Liver (tissue), 9 donors: Measurements from ENCODE around the gene AQP12A. TPM values are rescaled to one million over a fixed set of nuclear protein-coding genes. Genes with fewer than 3 reads are reported as not detected.

Experiments
- DNase-seq: peaks from one replicate; pipeline ENCODE4 v3.0.0-alpha.2; 2017; ENCODE audit warnings: low spot score
- H3K27ac ChIP-seq, 2 donors: one replicate each; pipeline ENCODE4 v1.7.0; 2013; ENCODE audit warnings: inconsistent platforms in 2 of 2, low read length in 2 of 2, control low read depth in 1 of 2, low read depth in 1 of 2, mild to moderate bottlenecking in 1 of 2
- H3K27me3 ChIP-seq, 4 donors: one replicate each; pipeline versions ENCODE4 v1.6.1 to v1.7.0; 2013; ENCODE audit warnings: low read length in 3 of 4, inconsistent platforms in 1 of 4, mild to moderate bottlenecking in 1 of 4, moderate library complexity in 1 of 4; ENCODE audit not compliant: control insufficient read depth in 4 of 4, insufficient read depth in 4 of 4
- H3K36me3 ChIP-seq, 4 donors: one replicate each; pipeline versions ENCODE4 v1.6.1 to v1.7.0; 2013; ENCODE audit warnings: low read length in 3 of 4, mild to moderate bottlenecking in 3 of 4, low read depth in 1 of 4, moderate library complexity in 1 of 4; ENCODE audit not compliant: control insufficient read depth in 4 of 4, insufficient read depth in 3 of 4
- H3K4me1 ChIP-seq, 4 donors: one replicate each; pipeline versions ENCODE4 v1.6.1 to v1.7.0; 2013; ENCODE audit warnings: low read length in 3 of 4, mild to moderate bottlenecking in 3 of 4, moderate library complexity in 1 of 4; ENCODE audit not compliant: control insufficient read depth in 4 of 4, insufficient read depth in 4 of 4
- H3K4me3 ChIP-seq, 3 donors: one replicate each; pipeline versions ENCODE4 v1.6.1 to v1.7.0; 2013; ENCODE audit warnings: low read length in 3 of 3, control low read depth in 1 of 3, low read depth in 1 of 3, mild to moderate bottlenecking in 1 of 3
- H3K9ac ChIP-seq, 2 donors: one replicate each; pipeline ENCODE4 v1.7.0; 2013; ENCODE audit warnings: low read length in 2 of 2, mild to moderate bottlenecking in 2 of 2, moderate library complexity in 2 of 2, control low read depth in 1 of 2, low read depth in 1 of 2
- H3K9me3 ChIP-seq, 4 donors: one replicate each; pipeline versions ENCODE4 v1.6.1 to v1.7.0; 2013; ENCODE audit warnings: low read length in 3 of 4; ENCODE audit not compliant: control insufficient read depth in 4 of 4
- EGR1 ChIP-seq, 2 donors: IDR thresholded peaks; 2 replicates each; pipeline ENCODE4 v1.6.1; 2016 to 2018; ENCODE audit warnings: antibody characterized with exemption in 2 of 2, low read depth in 2 of 2
- FOXA1 ChIP-seq: IDR thresholded peaks from 2 replicates; pipeline ENCODE4 v1.6.1; 2016; ENCODE audit warnings: antibody characterized with exemption
- FOXA2 ChIP-seq: IDR thresholded peaks from 2 replicates; pipeline ENCODE4 v1.6.1; 2016; ENCODE audit warnings: antibody characterized with exemption
- GABPA ChIP-seq, 2 donors: IDR thresholded peaks in 1 of 2; conservative IDR thresholded peaks in 1 of 2; 2 replicates each; pipeline ENCODE4 v1.6.1; 2016; ENCODE audit warnings: antibody characterized with exemption in 2 of 2, mild to moderate bottlenecking in 1 of 2, moderate library complexity in 1 of 2
- HNF4A ChIP-seq, 2 donors: conservative IDR thresholded peaks; 2 replicates each; pipeline ENCODE4 v1.6.1; 2016; ENCODE audit warnings: antibody characterized with exemption in 2 of 2, mild to moderate bottlenecking in 2 of 2
- HNF4G ChIP-seq: IDR thresholded peaks from 2 replicates; pipeline ENCODE4 v1.6.1; 2016; ENCODE audit warnings: antibody characterized with exemption
- JUND ChIP-seq, 2 donors: IDR thresholded peaks; 2 replicates each; pipeline ENCODE4 v1.6.1; 2016; ENCODE audit warnings: antibody characterized with exemption in 2 of 2
- NR2F2 ChIP-seq: IDR thresholded peaks from 2 replicates; pipeline ENCODE4 v1.6.1; 2016; ENCODE audit warnings: antibody characterized with exemption
- RAD21 ChIP-seq, 2 donors: IDR thresholded peaks; 2 replicates each; pipeline ENCODE4 v1.6.1; 2016; ENCODE audit warnings: antibody characterized with exemption in 2 of 2, mild to moderate bottlenecking in 2 of 2
- RXRA ChIP-seq, 2 donors: IDR thresholded peaks; 2 replicates each; pipeline ENCODE4 v1.6.1; 2017 to 2018; ENCODE audit warnings: antibody characterized with exemption in 2 of 2, mild to moderate bottlenecking in 1 of 2
- SP1 ChIP-seq: IDR thresholded peaks from 2 replicates; pipeline ENCODE4 v1.6.1; 2018; ENCODE audit warnings: antibody characterized with exemption, mild to moderate bottlenecking
- TAF1 ChIP-seq: conservative IDR thresholded peaks from 2 replicates; pipeline ENCODE4 v1.6.1; 2016; ENCODE audit warnings: antibody characterized with exemption, mild to moderate bottlenecking
- YY1 ChIP-seq: IDR thresholded peaks from 2 replicates; pipeline ENCODE4 v1.6.1; 2016; ENCODE audit warnings: antibody characterized with exemption, mild to moderate bottlenecking
- WGBS: extraction: QIAGEN DNeasy Blood & Tissue Kit; methylation state at CpG from one replicate; pipeline ENCODE4 v1.1.7; 2013; 5-methylcytosine and 5-hydroxymethylcytosine counted together
- polyA plus RNA-seq, 2 donors: library from polyadenylated mRNA; stranded (reverse) in 1 of 2; unstranded in 1 of 2; fragments of 200-250 nt in 1 of 2; fragments of >200 nt in 1 of 2; fragmentation: Nextera tagmentation in 1 of 2; extraction: Ambion mirVana in 1 of 2; gene quantifications; one replicate each; pipeline versions ENCODE4 v1.2.1 to v1.2.3, GENCODE V29; 2013 to 2015
- total RNA-seq, 2 donors: library from RNA; depleted of rRNA; stranded (reverse); fragments of >200 nt; gene quantifications; one replicate each; pipeline ENCODE4 v1.2.3, GENCODE V29; 2014
- TF ChIP-seq, protein P1 (sequence below): IDR thresholded peaks from 2 replicates; pipeline ENCODE4 v1.6.1; 2016; ENCODE audit warnings: antibody characterized with exemption
- TF ChIP-seq, protein P2 (sequence below): IDR thresholded peaks from 2 replicates; pipeline ENCODE4 v1.6.1; 2016; ENCODE audit warnings: antibody characterized with exemption
- TF ChIP-seq, protein P3 (sequence below): IDR thresholded peaks from 2 replicates; pipeline ENCODE4 v1.6.1; 2016; ENCODE audit warnings: antibody characterized with exemption
- TF ChIP-seq, protein P4 (sequence below): IDR thresholded peaks from 2 replicates; pipeline ENCODE4 v1.6.1; 2016; ENCODE audit warnings: antibody characterized with exemption, mild to moderate bottlenecking
- TF ChIP-seq, protein P5 (sequence below): fragments of 150-350 bp; IDR thresholded peaks from 2 replicates; pipeline ENCODE4 v1.5.1; 2017; ENCODE audit warnings: improper control_type of control experiment, low read depth, low read length; ENCODE audit not compliant: missing input control
- donor health status: healthy.
- donor health status: healthy.
- donor health status: healthy.
- donor health status: healthy.
- donor health status: healthy.

AQP12A gene
- total and polyA plus RNA-seq, 4 donors: not detected

DNA sequence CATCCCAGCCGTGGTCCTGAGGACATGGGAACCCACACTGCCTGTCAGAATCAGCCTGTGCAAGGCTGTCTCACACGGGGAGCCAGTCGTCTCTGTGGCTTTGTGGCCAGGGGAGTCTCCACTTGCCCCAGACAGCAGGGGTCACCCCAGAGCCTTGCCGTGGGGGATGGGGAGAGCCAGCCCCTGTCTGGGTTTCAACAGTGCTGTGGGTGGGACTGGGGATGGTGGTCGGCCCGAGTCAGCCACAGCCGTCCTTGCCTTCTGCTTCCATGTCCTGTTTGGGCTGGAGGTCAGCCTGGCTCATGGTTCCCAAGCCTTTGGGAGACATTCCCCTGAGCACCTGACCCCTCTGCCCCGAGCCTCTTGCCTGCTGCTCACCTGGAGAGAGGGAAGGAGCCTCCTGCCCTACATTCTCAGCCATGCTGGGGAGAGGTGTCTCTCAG is 46.8 kb upstream of the AQP12A start:
- TF ChIP-seq RAD21 (IDR thresholded peaks at IDR 0.05) (no peak), HNF4A (conservative IDR thresholded peaks at IDR 0.05) (no peak), HNF4G (no peak), SP1 (no peak), GABPA (IDR thresholded peaks at IDR 0.05 in 1 of 2, conservative IDR thresholded peaks at IDR 0.05 in 1 of 2) (no peak), JUND (IDR thresholded peaks at IDR 0.05) (no peak), TAF1 (no peak), YY1 (no peak), EGR1 (IDR thresholded peaks at IDR 0.05; ENCODE audit: low read depth in 2 of 2) (no peak), RXRA (IDR thresholded peaks at IDR 0.05) (no peak), NR2F2 (no peak), FOXA2 (no peak), FOXA1 (no peak)
- TF ChIP-seq, protein P1, sequence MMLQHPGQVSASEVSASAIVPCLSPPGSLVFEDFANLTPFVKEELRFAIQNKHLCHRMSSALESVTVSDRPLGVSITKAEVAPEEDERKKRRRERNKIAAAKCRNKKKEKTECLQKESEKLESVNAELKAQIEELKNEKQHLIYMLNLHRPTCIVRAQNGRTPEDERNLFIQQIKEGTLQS: no peak
- TF ChIP-seq, protein P2, sequence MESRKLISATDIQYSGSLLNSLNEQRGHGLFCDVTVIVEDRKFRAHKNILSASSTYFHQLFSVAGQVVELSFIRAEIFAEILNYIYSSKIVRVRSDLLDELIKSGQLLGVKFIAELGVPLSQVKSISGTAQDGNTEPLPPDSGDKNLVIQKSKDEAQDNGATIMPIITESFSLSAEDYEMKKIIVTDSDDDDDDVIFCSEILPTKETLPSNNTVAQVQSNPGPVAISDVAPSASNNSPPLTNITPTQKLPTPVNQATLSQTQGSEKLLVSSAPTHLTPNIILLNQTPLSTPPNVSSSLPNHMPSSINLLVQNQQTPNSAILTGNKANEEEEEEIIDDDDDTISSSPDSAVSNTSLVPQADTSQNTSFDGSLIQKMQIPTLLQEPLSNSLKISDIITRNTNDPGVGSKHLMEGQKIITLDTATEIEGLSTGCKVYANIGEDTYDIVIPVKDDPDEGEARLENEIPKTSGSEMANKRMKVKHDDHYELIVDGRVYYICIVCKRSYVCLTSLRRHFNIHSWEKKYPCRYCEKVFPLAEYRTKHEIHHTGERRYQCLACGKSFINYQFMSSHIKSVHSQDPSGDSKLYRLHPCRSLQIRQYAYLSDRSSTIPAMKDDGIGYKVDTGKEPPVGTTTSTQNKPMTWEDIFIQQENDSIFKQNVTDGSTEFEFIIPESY: no peak
- TF ChIP-seq, protein P3, sequence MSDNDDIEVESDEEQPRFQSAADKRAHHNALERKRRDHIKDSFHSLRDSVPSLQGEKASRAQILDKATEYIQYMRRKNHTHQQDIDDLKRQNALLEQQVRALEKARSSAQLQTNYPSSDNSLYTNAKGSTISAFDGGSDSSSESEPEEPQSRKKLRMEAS: no peak
- TF ChIP-seq, protein P4, sequence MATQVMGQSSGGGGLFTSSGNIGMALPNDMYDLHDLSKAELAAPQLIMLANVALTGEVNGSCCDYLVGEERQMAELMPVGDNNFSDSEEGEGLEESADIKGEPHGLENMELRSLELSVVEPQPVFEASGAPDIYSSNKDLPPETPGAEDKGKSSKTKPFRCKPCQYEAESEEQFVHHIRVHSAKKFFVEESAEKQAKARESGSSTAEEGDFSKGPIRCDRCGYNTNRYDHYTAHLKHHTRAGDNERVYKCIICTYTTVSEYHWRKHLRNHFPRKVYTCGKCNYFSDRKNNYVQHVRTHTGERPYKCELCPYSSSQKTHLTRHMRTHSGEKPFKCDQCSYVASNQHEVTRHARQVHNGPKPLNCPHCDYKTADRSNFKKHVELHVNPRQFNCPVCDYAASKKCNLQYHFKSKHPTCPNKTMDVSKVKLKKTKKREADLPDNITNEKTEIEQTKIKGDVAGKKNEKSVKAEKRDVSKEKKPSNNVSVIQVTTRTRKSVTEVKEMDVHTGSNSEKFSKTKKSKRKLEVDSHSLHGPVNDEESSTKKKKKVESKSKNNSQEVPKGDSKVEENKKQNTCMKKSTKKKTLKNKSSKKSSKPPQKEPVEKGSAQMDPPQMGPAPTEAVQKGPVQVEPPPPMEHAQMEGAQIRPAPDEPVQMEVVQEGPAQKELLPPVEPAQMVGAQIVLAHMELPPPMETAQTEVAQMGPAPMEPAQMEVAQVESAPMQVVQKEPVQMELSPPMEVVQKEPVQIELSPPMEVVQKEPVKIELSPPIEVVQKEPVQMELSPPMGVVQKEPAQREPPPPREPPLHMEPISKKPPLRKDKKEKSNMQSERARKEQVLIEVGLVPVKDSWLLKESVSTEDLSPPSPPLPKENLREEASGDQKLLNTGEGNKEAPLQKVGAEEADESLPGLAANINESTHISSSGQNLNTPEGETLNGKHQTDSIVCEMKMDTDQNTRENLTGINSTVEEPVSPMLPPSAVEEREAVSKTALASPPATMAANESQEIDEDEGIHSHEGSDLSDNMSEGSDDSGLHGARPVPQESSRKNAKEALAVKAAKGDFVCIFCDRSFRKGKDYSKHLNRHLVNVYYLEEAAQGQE: no peak
- TF ChIP-seq, protein P5, sequence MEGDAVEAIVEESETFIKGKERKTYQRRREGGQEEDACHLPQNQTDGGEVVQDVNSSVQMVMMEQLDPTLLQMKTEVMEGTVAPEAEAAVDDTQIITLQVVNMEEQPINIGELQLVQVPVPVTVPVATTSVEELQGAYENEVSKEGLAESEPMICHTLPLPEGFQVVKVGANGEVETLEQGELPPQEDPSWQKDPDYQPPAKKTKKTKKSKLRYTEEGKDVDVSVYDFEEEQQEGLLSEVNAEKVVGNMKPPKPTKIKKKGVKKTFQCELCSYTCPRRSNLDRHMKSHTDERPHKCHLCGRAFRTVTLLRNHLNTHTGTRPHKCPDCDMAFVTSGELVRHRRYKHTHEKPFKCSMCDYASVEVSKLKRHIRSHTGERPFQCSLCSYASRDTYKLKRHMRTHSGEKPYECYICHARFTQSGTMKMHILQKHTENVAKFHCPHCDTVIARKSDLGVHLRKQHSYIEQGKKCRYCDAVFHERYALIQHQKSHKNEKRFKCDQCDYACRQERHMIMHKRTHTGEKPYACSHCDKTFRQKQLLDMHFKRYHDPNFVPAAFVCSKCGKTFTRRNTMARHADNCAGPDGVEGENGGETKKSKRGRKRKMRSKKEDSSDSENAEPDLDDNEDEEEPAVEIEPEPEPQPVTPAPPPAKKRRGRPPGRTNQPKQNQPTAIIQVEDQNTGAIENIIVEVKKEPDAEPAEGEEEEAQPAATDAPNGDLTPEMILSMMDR: no peak
- Histone ChIP-seq H3K36me3 (no peaks in the 10 kb centered on the region), H3K9ac (no peak overlapping the region), H3K4me3 (no peak overlapping the region), H3K27me3 (no peaks in the 10 kb centered on the region), H3K27ac (no peak overlapping the region), H3K9me3 (no peaks in the 10 kb centered on the region), H3K4me1 (no peaks in the 10 kb centered on the region)
- WGBS: 56% methylated on average over 8 of the region's 8 CpGs
- no peak for DNase-seq
